ENCODE results near the gene SPATA2L.
"Not testable (repeated sequence)": the region's sequence is repeated elsewhere in the genome, so short reads cannot be mapped to it uniquely, and the experiment has no call there.

The SPATA2L gene

GRCh38 chr16:89695875-89696669 is 5.4 kb downstream of the SPATA2L start:
- Histone ChIP-seq H3K4me2 (ENCODE audit: insufficient read depth, low read length) (no peak overlapping the region), H3K9ac (ENCODE audit: low read depth, low read length) (no peak overlapping the region), H3K27me3 (ENCODE audit: insufficient read depth, low read length, poor library complexity) (no peaks in the 10 kb centered on the region), H3K36me3 (ENCODE audit: insufficient read depth, low read length) (peaks cover 51% of the 10 kb centered on the region), H3K4me1 (ENCODE audit: insufficient read depth, low read length) (peaks cover 12% of the 10 kb centered on the region), H3K79me2 (ENCODE audit: insufficient read depth, low read length) (peaks cover 6% of the 10 kb centered on the region), H3K27ac (ENCODE audit: low read length) (no peak overlapping the region), H4K20me1 (ENCODE audit: insufficient read depth, low read length) (peaks cover 23% of the 10 kb centered on the region), H3K4me3 (ENCODE audit: low read depth in 1 of 2, low read length in 2 of 2) (no peak overlapping the region), H2AFZ (ENCODE audit: low read depth, low read length) (no peak overlapping the region), H3K9me3 (ENCODE audit: insufficient read depth, low read length, severe bottlenecking) (no peaks in the 10 kb centered on the region)
- DNase-seq (no peak), ATAC-seq (ENCODE audit: insufficient read depth, low read depth) (no peak)
- TF ChIP-seq EZH2 (IDR thresholded peaks at IDR 0.05; ENCODE audit: borderline replicate concordance, low read depth, low read length, severe bottlenecking) (no peak), CTCF (IDR thresholded peaks at IDR 0.05; ENCODE audit: borderline replicate concordance, extremely low read depth, low read length, poor library complexity, severe bottlenecking) (no peak)

- no peaks in the 10 kb centered on the region for H3K9me3 ChIP-seq (ENCODE audit: insufficient read depth, low read length, severe bottlenecking)
- no peak for DNase-seq
- H3K79me2 ChIP-seq (ENCODE audit: insufficient read depth, low read length): no peaks in the 10 kb centered on the region
- H3K4me3 ChIP-seq (ENCODE audit: low read depth in 1 of 2, low read length in 2 of 2): no peak overlapping the region
- no peaks in the 10 kb centered on the region for H3K27me3 ChIP-seq (ENCODE audit: insufficient read depth, low read length, poor library complexity)
- H3K4me1 ChIP-seq (ENCODE audit: insufficient read depth, low read length): peaks cover 4% of the 10 kb centered on the region
- ATAC-seq (ENCODE audit: insufficient read depth, low read depth): no peak
- H4K20me1 ChIP-seq (ENCODE audit: insufficient read depth, low read length): peaks cover 17% of the 10 kb centered on the region; the same call in 1 of the 2 replicates
- no peak overlapping the region for H3K27ac ChIP-seq (ENCODE audit: low read length)
- H3K36me3 ChIP-seq (ENCODE audit: insufficient read depth, low read length): peaks cover 57% of the 10 kb centered on the region
- no peak for TF ChIP-seq EZH2 (IDR thresholded peaks at IDR 0.05; ENCODE audit: borderline replicate concordance, low read depth, low read length, severe bottlenecking)
- no peak for TF ChIP-seq CTCF (IDR thresholded peaks at IDR 0.05; ENCODE audit: borderline replicate concordance, extremely low read depth, low read length, poor library complexity, severe bottlenecking)
- no peak overlapping the region for H2AFZ ChIP-seq (ENCODE audit: low read depth, low read length)
- no peak overlapping the region for H3K9ac ChIP-seq (ENCODE audit: low read depth, low read length)
- no peak overlapping the region for H3K4me2 ChIP-seq (ENCODE audit: insufficient read depth, low read length)
Observed at GRCh38 chr16:89695086-89695874, 6.2 kb downstream of the SPATA2L start.

- H3K4me3 ChIP-seq (ENCODE audit: low read depth in 1 of 2, low read length in 2 of 2): not testable (repeated sequence)
- H3K36me3 ChIP-seq (ENCODE audit: insufficient read depth, low read length): peaks cover 62% of the 10 kb centered on the region
Observed at GRCh38 chr16:89694784-89695085, 6.8 kb downstream of the SPATA2L start.

More at GRCh38 chr16:89694784-89695085, 6.8 kb downstream of the SPATA2L start:
- H3K27ac ChIP-seq (ENCODE audit: low read length); ATAC-seq (ENCODE audit: insufficient read depth, low read depth); H3K4me1 ChIP-seq (ENCODE audit: insufficient read depth, low read length); H3K9me3 ChIP-seq (ENCODE audit: insufficient read depth, low read length, severe bottlenecking); DNase-seq; H2AFZ ChIP-seq (ENCODE audit: low read depth, low read length); H3K4me2 ChIP-seq (ENCODE audit: insufficient read depth, low read length); H3K9ac ChIP-seq (ENCODE audit: low read depth, low read length); H3K27me3 ChIP-seq (ENCODE audit: insufficient read depth, low read length, poor library complexity); H3K79me2 ChIP-seq (ENCODE audit: insufficient read depth, low read length): not testable (repeated sequence)
- peaks cover 13% of the 10 kb centered on the region; the same call in 1 of the 2 replicates for H4K20me1 ChIP-seq (ENCODE audit: insufficient read depth, low read length)

All from DND-41 (cell line).